Measurements from ENCODE around the gene KIF13A.

DNA sequence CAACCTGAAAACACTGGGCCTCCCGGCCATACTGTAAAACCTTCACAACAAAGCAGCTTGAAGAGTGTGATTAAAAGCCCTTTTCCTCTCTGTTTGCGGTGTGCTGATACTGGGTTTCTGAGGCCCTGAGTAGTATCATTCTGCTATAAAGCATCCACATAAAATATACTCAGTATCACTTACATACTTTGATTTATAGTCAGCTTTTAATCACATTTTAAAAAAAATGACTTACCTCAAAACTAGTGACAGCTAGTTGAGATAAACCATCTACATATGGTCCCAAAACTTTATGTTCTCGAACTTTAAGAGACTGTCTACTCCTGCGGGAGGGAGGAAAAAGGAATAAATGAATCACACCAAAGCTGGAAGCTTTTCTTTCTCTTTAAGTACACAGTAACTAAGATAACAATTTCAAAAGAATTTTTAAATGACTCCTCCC, 135.7 kb downstream of the KIF13A start:
- TF ChIP-seq, protein P1, sequence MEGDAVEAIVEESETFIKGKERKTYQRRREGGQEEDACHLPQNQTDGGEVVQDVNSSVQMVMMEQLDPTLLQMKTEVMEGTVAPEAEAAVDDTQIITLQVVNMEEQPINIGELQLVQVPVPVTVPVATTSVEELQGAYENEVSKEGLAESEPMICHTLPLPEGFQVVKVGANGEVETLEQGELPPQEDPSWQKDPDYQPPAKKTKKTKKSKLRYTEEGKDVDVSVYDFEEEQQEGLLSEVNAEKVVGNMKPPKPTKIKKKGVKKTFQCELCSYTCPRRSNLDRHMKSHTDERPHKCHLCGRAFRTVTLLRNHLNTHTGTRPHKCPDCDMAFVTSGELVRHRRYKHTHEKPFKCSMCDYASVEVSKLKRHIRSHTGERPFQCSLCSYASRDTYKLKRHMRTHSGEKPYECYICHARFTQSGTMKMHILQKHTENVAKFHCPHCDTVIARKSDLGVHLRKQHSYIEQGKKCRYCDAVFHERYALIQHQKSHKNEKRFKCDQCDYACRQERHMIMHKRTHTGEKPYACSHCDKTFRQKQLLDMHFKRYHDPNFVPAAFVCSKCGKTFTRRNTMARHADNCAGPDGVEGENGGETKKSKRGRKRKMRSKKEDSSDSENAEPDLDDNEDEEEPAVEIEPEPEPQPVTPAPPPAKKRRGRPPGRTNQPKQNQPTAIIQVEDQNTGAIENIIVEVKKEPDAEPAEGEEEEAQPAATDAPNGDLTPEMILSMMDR (IDR thresholded peaks at IDR 0.05; ENCODE audit: insufficient read depth, low read depth, low read length): no peak
- TF ChIP-seq EZH2 (IDR thresholded peaks at IDR 0.05; ENCODE audit: insufficient read depth, low read length): no peak
